Measurements from ENCODE around the gene PPP2R3C. TPM values are rescaled to one million over a fixed set of nuclear protein-coding genes. Genes with fewer than 3 reads are reported as not detected.

The PPP2R3C gene
- polyA plus RNA-seq, 1 donor from 2014 or later: 91.4 TPM

GRCh38 chr14:35113308-35113950, 8.4 kb downstream of the PPP2R3C start:
- Histone ChIP-seq H3K27me3 (ENCODE audit: insufficient read depth, low read depth, low read length) (no peaks in the 10 kb centered on the region), H3K27ac (ENCODE audit: low read length) (no peak overlapping the region), H3K4me3 (ENCODE audit: low read length) (no peak overlapping the region), H3F3A (ENCODE audit: insufficient read depth, low read length, poor library complexity, severe bottlenecking) (no peaks in the 10 kb centered on the region), H3K4me2 (ENCODE audit: low read length) (no peak overlapping the region), H4K20me1 (ENCODE audit: insufficient read depth) (no peaks in the 10 kb centered on the region), H2AFZ (ENCODE audit: low read depth, low read length) (no peak overlapping the region), H3K9me3 (ENCODE audit: low read length) (no peaks in the 10 kb centered on the region), H3K36me3 (ENCODE audit: insufficient read depth, low read length) (peaks cover 20% of the 10 kb centered on the region), H3K9ac (ENCODE audit: low read length) (no peak overlapping the region), H3K9me2 (ENCODE audit: insufficient read depth, low read length) (no peaks in the 10 kb centered on the region), H3K79me2 (replicated peaks; ENCODE audit: insufficient read depth, low read length) (peaks cover 3% of the 10 kb centered on the region)
- TF ChIP-seq MXI1 (conservative IDR thresholded peaks at IDR 0.05; ENCODE audit: poor library complexity, severe bottlenecking) (no peak), EZH2 (IDR thresholded peaks at IDR 0.05; ENCODE audit: borderline replicate concordance, insufficient read depth, low read length, poor library complexity, severe bottlenecking) (no peak), EP300 (conservative IDR thresholded peaks at IDR 0.05; ENCODE audit: poor library complexity, severe bottlenecking) (no peak), CTCF (IDR thresholded peaks at IDR 0.05; ENCODE audit: poor library complexity, severe bottlenecking) (no peak), REST (IDR thresholded peaks at IDR 0.05; ENCODE audit: borderline replicate concordance) (no peak), TAF1 (IDR thresholded peaks at IDR 0.05; ENCODE audit: low read depth) (no peak), POLR2AphosphoS5 (IDR thresholded peaks at IDR 0.05) (no peak), RAD21 (conservative IDR thresholded peaks at IDR 0.05) (no peak), SMC3 (conservative IDR thresholded peaks at IDR 0.05; ENCODE audit: poor library complexity) (no peak)

GRCh38 chr14:35112641-35113040, 9.1 kb downstream of the PPP2R3C start:
- H3K27ac ChIP-seq (ENCODE audit: low read length): no peak overlapping the region
- H3K9me2 ChIP-seq (ENCODE audit: insufficient read depth, low read length): no peaks in the 10 kb centered on the region
- H3K9ac ChIP-seq (ENCODE audit: low read length): no peak overlapping the region
- H3K4me3 ChIP-seq (ENCODE audit: low read length): no peak overlapping the region
- no peaks in the 10 kb centered on the region for H3F3A ChIP-seq (ENCODE audit: insufficient read depth, low read length, poor library complexity, severe bottlenecking)
- H4K20me1 ChIP-seq (ENCODE audit: insufficient read depth): no peaks in the 10 kb centered on the region
- H2AFZ ChIP-seq (ENCODE audit: low read depth, low read length): no peak overlapping the region
- no peaks in the 10 kb centered on the region for H3K27me3 ChIP-seq (ENCODE audit: insufficient read depth, low read depth, low read length)
- no peak for TF ChIP-seq POLR2AphosphoS5 (IDR thresholded peaks at IDR 0.05)
- TF ChIP-seq EZH2 (IDR thresholded peaks at IDR 0.05; ENCODE audit: borderline replicate concordance, insufficient read depth, low read length, poor library complexity, severe bottlenecking): no peak
- no peak for TF ChIP-seq SMC3 (conservative IDR thresholded peaks at IDR 0.05; ENCODE audit: poor library complexity)
- TF ChIP-seq CTCF (IDR thresholded peaks at IDR 0.05; ENCODE audit: poor library complexity, severe bottlenecking): no peak
- TF ChIP-seq RAD21 (conservative IDR thresholded peaks at IDR 0.05): no peak
- no peak for TF ChIP-seq TAF1 (IDR thresholded peaks at IDR 0.05; ENCODE audit: low read depth)
- TF ChIP-seq REST (IDR thresholded peaks at IDR 0.05; ENCODE audit: borderline replicate concordance): no peak
- no peak for TF ChIP-seq EP300 (conservative IDR thresholded peaks at IDR 0.05; ENCODE audit: poor library complexity, severe bottlenecking)
- no peak for TF ChIP-seq MXI1 (conservative IDR thresholded peaks at IDR 0.05; ENCODE audit: poor library complexity, severe bottlenecking)
- H3K9me3 ChIP-seq (ENCODE audit: low read length): no peaks in the 10 kb centered on the region
- peaks cover 20% of the 10 kb centered on the region for H3K36me3 ChIP-seq (ENCODE audit: insufficient read depth, low read length)
- H3K79me2 ChIP-seq (replicated peaks; ENCODE audit: insufficient read depth, low read length): no peaks in the 10 kb centered on the region
- H3K4me2 ChIP-seq (ENCODE audit: low read length): no peak overlapping the region
